ENCODE measurements around the gene ZNF584.
"Not testable (repeated sequence)": the region's sequence is repeated elsewhere in the genome, so short reads cannot be mapped to it uniquely, and the experiment has no call there.

ZNF584 gene

DNA sequence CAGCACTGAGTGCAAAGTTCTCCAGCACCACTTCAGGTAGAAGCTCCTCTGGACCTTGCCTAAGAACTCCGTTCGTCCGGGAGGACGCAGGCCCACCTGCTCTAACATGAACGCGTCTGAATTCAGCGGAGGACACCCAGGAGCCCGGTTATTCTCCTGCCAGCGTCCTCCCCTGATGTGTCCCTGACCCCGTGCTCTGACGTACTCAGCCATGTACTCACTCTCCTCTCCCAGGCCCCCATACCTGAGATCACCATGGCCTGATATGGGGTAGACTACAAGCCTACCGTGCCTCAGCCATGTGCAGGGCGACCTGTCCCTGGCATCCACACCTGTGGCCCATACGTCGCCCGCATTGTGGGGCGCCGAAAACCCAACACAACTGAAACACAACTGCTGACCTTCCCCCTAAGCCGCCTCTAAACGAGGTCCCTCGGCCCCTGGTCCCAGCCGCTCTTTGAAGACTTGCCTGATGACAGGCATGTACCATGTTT lies 744 bp upstream of the ZNF584 start:
- DNase-seq = no peak

GRCh38 chr19:58409010-58409790 lies 751 bp downstream of the ZNF584 start:
- no peak for DNase-seq

- DNase-seq = no peak
These were observed 8.2 kb downstream of the ZNF584 start for GRCh38 chr19:58416604-58417003.

DNA sequence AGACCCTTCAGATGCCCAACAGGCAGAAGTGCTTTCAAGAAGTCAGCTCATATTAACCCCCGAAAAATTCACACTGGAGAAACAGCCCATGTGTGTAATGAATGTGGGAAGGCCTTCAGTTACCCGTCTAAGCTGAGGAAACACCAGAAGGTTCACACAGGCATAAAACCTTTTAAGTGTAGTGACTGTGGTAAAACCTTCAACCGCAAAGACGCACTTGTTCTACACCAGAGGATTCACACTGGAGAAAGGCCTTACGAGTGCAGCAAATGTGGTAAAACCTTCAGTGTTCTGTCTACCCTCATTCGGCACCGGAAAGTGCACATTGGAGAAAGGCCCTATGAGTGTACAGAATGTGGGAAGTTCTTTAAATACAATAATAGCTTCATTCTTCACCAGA lies 8.6 kb downstream of the ZNF584 start:
- DNase-seq = no peak

DNA sequence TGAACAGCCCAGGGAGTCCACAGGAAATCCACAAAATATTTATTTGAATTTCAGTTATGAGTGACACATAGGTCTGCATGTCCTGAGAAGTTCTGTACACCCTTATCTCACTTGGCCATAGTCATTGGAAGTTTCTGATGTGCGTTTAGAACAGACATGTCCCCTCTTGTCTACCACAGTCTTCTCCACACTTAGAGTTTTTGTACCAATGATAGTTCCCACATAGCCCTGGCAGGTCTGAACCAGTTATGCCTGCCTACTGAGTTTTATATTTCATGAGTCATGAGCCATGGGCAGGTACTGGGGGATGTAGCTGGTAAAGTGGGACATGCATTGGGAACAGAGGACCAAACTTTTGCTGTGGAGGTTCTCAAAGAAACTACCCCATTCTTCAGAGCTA lies 20.2 kb downstream of the ZNF584 start:
- no peak for DNase-seq

GRCh38 chr19:58429745-58430144 lies 21.3 kb downstream of the ZNF584 start:
- DNase-seq = no peak

GRCh38 chr19:58434217-58434616 lies 25.8 kb downstream of the ZNF584 start:
- no peak for DNase-seq

- peak; percentile 88 for DNase-seq
These were observed 31.4 kb downstream of the ZNF584 start, which contains the start of gene ZNF132 for GRCh38 chr19:58439576-58440554. TSS of gene ZNF132 (minus strand) at chr19:58440153. CDS start at chr19:58439821, 332 bp downstream.

DNA sequence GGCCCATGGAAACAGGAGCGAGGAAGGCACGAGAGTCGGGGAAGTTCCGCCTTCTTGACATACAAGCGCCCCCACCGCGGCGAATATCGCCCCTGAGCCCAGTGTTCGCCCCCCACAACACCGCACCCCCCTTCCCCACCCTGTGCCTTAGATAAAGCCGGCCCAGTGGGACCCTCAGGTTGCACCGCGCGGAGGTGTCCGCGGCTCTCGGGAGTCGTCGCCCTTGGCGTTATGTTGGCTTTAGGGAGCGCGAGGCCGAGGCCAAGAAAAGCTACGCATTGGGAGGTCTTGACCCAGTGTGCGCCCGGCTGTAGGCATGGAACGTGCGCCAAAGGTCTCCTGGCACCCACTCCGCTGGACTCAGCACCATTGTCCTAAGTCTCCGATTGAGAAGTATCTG lies 32.1 kb downstream of the ZNF584 start:
- no peak for DNase-seq

DNA sequence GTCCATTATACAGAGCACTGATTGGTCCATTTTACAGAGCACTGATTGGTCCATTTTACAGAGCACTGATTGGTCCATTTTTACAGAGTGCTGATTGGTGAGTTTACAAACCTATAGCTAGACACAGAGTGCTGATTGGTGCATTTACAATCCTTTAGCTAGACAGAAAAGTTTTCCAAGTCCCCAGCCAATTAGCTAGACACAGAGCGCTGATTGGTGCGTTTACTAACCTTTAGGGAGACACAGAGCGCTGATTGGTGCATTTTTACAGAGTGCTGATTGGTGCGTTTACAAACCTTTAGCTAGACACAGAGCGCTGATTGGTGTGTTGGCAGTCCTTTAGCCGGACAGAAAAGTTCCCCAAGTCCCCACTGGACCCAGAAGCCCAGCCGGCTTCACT lies 34.5 kb downstream of the ZNF584 start:
- not testable (repeated sequence) for DNase-seq

DNA sequence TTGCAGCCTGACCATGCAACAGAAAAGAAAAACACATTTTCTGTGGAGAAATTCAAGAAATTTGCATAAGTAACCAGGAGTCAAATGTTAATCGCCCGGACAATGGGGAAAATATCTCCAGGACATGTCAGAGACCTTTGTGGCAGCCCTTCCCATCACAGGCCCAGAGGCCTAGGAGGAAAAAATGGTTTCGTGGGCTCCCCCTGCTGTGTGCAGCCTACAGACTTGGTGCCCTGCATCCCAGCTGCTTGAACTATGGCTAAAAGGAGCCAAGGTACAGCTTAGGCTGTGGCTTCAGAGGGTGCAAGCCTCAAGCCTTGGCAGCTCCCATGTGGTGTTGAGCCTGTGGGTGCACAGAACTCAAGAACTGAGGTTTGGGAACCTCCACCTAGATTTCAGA lies 40.4 kb downstream of the ZNF584 start:
- DNase-seq = not testable (repeated sequence)

DNA sequence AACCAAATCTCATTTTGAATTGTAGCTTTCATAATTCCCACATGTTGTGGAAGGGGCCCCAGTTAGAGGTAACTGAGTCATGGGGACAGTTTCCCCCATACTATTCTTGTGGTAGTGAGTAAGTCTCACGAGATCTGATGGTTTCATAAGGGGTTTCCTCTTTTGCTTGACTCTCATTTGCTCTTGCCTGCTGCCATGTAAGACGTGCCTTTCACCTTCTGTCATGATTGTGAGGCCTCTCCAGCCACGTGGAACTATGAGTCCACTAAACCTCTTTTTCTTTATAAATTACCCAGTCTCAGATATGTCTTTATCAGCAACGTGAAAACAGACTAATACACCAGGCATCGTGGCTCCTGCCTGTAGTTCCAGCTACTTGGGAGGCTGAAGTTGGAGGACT lies 41.5 kb downstream of the ZNF584 start:
- not testable (repeated sequence) for DNase-seq

DNA sequence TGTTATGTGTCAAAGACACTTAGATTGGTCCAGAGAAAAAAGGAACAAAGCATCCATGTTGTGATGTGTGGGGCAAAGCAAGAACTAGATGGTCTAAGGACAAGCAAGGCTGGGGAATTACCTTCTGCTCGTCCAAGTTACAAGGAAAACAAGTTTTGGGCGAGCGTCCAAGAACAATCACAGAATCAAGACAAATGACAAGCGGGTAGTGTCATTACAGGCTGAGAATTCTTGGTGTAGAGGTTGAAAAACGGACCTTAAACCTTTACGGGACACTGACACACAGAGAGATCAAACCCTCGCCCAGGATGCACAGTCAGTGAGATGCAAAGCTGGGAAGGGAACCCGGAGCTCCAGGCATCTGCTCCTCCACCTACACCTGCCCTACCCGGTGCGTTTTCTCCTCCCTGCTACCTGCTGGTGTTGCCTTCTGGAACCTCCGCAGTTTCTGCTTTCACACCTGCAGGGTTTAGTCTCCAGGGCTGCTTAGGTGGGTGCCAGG lies 42.5 kb downstream of the ZNF584 start:
- peak; percentile 3 for DNase-seq

DNA sequence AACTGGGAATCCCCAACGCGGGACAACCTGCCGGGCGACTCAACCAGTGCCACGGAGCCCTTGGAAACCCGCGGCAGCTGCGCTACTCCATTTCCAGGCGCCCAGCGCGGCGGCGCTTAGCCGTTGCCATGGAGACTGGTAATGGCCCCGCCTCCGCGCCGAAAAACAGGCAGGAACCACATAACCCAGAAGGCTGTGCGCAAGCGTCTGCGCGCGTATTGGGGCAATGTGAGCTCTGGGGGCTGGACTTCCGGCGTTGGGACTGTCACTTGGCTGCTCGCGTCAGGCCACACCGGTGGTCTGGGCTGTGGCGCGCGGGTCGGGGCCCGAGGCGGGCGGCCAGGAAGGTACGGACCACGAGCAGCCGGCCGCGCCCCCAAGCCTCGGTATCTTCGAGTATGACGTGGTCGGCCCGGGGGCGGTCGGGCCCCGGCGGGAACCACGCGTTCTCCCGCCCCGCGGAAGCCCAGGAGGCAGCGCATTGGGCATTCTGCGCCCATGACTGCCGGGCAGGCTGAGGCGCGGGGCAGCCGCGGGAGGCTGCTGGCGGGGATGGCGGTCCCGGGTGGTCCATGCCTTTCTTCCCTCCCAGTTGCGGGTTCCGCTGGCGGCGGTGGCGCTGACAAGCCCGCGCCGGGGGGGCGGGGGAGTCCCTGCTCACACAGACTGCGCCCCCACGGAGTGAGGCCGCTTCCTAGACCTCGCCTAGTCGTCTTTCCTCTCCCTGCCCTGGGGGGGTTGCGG lies 43.1 kb downstream of the ZNF584 start, which contains the start of gene ZNF324B:
Gene ZNF324B (plus strand): TSS at position 265 of the 744 bp plus-strand sequence. CDS start 2,080 bp downstream, outside the sequence.
- DNase-seq = peak; percentile 97

DNA sequence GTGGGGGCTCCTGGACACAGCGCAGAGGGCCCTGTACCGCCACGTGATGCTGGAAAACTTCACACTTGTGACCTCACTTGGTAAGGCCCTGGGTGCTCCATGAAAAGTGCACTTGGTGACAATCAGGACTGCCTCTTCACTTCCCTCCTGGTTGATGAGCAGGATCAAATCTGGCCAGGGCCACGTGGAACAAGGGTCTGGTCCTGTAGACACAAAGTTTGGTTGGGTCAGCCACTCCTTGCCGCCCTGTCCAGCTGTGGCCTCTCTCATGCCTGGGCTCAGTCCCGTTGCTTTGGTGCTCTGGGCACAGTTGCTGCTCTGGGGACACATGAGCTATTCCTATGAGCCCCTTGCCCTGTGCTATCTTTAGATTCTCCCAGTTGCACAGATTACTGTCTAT lies 45.3 kb downstream of the ZNF584 start:
- DNase-seq = no peak

- DNase-seq = no peak
These were observed 46.9 kb downstream of the ZNF584 start for GRCh38 chr19:58455306-58455705.

- DNase-seq = no peak
These were observed 47.7 kb downstream of the ZNF584 start for GRCh38 chr19:58456111-58456510.

GRCh38 chr19:58460039-58460438 lies 51.6 kb downstream of the ZNF584 start:
- no peak for DNase-seq

GRCh38 chr19:58466089-58466759 lies 57.8 kb downstream of the ZNF584 start:
- no peak for DNase-seq

DNA sequence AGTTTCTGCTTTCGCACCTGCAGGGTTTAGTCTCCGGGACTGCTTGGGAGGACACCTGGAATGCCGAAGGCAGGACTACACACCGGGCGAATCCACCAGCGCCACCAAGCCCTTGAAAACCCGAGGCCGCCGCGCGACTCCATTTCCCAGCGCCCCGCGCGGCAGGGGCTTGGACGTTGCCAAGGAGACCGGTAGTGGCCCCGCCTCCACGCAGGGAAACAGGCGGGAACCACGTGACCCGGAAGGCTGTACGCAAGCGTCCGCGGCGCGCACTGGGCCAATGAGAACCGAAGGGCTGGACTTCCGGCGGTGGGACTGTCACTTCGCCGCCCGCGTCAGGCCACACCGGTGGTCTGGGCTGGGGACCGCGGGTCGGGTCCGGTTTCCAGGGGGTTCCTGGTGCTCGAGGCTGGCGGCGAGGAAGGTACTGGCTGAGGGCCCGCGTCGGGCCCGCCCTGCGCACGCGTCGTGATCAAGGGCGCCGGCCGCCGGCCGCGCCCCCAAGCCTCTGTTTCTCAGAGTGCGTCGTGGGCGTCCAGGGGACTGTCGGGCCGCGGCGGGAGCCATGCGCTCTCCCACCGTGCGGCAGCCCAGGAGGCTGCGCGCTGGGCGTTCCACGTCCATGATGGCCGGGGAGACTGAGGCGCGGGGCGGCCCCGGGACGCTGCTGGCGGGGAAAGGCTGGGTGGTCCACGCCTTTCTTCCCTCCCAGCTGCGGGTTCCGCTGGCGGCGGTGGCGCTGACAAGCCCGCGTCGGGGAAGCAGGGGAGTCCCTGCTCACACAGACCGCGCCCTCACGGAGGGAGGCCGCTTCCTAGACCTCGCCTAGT lies 58.5 kb downstream of the ZNF584 start, which contains the start of gene ZNF324:
Gene ZNF324 (plus strand): TSS at position 321 of the 830 bp plus-strand sequence. CDS start 2,106 bp downstream, outside the sequence.
- DNase-seq = peak; percentile 96

All from NCI-H774 (cell line).